GM13977 (cell line): ENCODE measurements around the gene KCNH4.

ENCODE experiments used
- DNase-seq: peaks from one replicate; pipeline ENCODE4 v3.0.0; 2012; ENCODE audit warnings: low spot score
- CTCF ChIP-seq: IDR thresholded peaks from 2 replicates; pipeline ENCODE4 v1.5.1; 2012; ENCODE audit warnings: mild to moderate bottlenecking, control low read depth; ENCODE audit not compliant: insufficient read depth; ENCODE audit errors: extremely low read depth, missing control alignments
- in situ Hi-C: fragments of 300-500 bp; cut with MboI; formaldehyde crosslinking; loops from one replicate; pipeline ENCODE4 v1.12.0; 2022; ENCODE audit warnings: low sequenced_read_pairs, low pct_unique_long_range_greater_than_20kb, mixed read lengths, inconsistent platforms; ENCODE audit not compliant: unreplicated experiment

Gene KCNH4

GRCh38 chr17:42184713-42185620 lies 4.0 kb upstream of the KCNH4 start, which contains the start of gene HCRT:
TSS of gene HCRT (minus strand) at chr17:42185452. CDS start at chr17:42185365, 87 bp downstream.
- in situ Hi-C loops = no loop called here
- no peak for TF ChIP-seq CTCF
- DNase-seq = no peak

DNA sequence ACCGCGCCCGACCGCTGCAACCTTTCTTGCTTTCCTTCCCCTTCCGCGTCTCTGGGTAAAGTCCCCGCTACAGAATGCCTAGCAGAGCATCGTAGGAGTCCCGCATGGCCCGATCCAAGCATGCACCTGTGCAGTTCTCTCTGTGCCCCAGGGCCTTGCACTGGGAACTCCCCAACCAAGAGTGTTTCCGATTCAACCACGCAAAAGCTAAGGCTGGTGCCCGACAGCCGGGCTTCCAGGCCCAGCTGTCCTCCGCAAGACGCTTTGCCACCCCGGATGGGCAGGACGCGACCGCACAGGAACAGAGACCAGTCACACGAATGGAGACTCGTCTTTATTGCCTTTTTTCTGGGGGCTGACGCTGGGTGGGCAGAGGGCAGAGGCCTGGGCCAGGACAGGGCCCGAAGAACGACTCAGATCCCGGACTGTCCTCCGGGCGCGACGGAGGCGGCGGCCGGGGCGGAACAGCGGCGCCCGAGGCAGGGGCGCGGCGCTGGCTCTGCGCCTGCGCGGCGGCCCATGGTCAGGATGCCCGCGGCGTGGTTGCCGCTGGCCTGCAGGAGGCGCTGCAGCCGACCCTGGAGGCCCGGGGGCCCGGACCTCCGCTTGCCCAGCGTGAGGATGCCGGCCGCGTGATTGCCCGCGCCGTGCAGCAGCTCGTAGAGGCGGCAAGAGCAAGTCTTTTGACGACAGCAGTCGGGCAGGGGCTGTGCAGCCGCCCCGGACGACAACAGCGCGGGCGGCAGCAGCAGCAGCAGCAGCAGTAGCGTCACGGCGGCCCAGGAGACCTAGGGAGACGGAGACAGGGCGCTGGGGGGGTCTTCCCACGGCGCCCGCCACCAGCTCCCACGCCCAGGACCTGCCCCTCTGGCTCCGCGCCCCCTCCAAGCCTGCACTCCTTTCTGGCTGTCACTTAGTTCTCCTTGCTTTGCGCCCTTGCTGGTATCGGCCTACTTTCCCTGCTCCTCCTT lies 3.1 kb upstream of the KCNH4 start:
- in situ Hi-C loops = no loop called here
- DNase-seq = peak; percentile 95
- TF ChIP-seq CTCF = peak; percentile 97

DNA sequence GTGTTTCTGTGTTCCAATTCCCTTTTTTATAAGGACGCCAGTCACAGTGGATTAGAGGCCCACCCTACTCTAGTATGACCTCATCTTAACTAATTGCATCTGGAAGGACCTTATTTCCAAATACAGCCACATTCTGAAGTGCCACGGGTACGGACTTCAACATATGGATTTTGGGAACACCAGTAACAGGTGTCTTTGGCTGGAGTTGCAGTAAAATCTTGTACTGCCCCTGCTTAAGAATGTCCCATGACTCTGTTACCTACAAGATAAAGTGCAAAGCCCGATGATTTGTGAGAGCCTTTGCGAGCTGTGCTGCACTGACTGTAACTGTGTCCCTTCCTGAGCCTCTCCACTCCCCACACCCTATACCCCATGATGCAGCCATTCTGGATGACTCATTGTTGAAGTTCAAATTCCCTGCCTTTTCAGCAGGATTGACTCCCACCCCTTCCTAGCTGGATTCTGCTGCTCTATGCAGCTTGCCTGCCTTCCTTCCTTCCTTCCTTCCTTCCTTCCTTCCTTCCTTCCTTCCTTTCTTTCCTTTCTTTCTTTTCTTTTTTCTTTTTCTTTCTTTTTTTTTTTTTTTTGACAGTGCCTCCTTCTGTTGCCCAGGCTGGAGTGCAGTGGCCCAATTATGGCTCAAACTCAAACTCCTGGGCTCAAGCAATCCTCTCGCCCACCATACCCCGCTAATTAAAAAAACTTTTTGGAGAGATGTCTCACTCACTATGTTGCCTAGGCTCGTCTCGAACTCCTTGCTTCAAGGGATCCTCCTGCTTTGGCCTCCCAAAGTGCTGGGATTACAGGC lies 2.2 kb upstream of the KCNH4 start:
- TF ChIP-seq CTCF = no peak
- in situ Hi-C loops = no loop called here
- no peak for DNase-seq

GRCh38 chr17:42181851-42182207 lies 887 bp upstream of the KCNH4 start:
- no peak for TF ChIP-seq CTCF
- in situ Hi-C loops = no loop called here
- no peak for DNase-seq

- no peak for TF ChIP-seq CTCF
- in situ Hi-C loops = no loop called here
- DNase-seq = no peak
These were observed 476 bp downstream of the KCNH4 start for GRCh38 chr17:42180411-42180921.
